HUES48 (cell line): ENCODE data around the gene ITGB7.

Source experiments
- H3K27ac ChIP-seq: one replicate; pipeline ENCODE4 v1.7.0; 2013; ENCODE audit warnings: low read depth, low read length, inconsistent platforms
- H3K27me3 ChIP-seq: 2 replicates; pipeline ENCODE4 v1.6.1; 2013; ENCODE audit warnings: mild to moderate bottlenecking, low read length; ENCODE audit not compliant: control insufficient read depth, insufficient read depth
- H3K36me3 ChIP-seq: 2 replicates; pipeline ENCODE4 v1.6.1; 2013; ENCODE audit warnings: low read length; ENCODE audit not compliant: control insufficient read depth, insufficient read depth
- H3K4me1 ChIP-seq: 2 replicates; pipeline ENCODE4 v1.6.1; 2013; ENCODE audit warnings: mild to moderate bottlenecking, low read length; ENCODE audit not compliant: control insufficient read depth, insufficient read depth
- H3K4me3 ChIP-seq: 2 replicates; pipeline ENCODE4 v1.5.1; 2013; ENCODE audit warnings: mild to moderate bottlenecking, low read depth, low read length
- H3K9ac ChIP-seq: 2 replicates; pipeline ENCODE4 v1.6.1; 2013; ENCODE audit warnings: mild to moderate bottlenecking, low read depth, low read length, moderate library complexity
- H3K9me3 ChIP-seq: 2 replicates; pipeline ENCODE4 v1.6.1; 2013; ENCODE audit warnings: low read length; ENCODE audit not compliant: control insufficient read depth, insufficient read depth

The ITGB7 gene

DNA sequence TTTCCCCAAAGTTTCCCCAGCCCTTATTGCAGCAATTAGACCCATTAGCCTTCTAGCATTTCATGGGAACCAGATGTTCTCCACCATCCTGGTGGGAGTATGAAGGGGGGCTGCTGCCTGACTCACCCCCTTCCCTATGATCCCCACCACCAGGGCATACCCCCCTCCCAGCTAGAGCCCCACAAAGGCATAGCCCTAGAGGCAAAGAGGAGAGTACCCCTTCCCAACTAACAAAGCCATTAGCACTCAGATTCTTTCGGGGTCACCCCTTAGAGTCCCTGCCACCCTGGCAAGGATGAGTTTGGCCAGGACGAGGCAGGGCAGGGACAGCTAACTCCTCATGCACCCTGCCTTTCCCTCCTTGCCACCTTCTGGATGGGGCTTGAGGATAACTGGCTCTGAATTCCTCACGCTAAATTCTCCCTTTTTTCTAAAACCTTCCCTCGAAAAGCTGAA, 15.8 kb upstream of the ITGB7 start:
- Histone ChIP-seq H3K36me3 (peaks cover 5% of the 10 kb centered on the region; the same call in 1 of the 2 replicates), H3K4me3 (no peak overlapping the region), H3K27ac (peak overlapping the region; percentile 18), H3K4me1 (peaks cover 44% of the 10 kb centered on the region), H3K9ac (no peak overlapping the region), H3K27me3 (peaks cover 10% of the 10 kb centered on the region), H3K9me3 (no peaks in the 10 kb centered on the region)

DNA sequence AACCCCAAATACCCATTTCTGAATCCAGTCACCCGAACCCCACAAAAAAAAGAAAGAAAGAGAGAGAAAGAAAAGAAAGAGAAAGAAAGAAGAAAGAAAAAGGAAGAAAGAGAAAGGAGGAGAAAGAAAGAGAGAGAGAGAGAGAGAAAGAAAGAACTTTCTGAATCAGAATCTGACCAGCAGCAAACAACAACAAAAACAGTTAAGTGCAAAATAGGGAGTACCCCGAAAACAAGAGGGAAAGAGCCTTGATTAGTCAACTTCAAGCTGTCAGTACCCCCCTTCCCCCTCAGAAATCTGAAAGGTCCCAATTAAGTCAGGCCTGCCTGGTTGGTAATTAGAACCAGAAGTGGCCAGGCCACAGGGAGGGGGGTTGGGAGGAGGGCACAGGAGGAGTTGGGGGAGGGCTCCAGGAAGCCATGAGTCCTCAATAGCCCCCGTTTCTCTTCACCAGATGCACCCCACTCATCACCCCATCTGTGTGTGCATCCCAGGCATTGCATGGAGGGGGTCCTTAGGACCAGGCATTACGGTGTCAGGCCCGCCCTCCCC, 15.2 kb upstream of the ITGB7 start:
- H3K4me3 ChIP-seq = peak overlapping the region; percentile 89
- no peak overlapping the region for H3K9ac ChIP-seq
- H3K4me1 ChIP-seq = peaks cover 50% of the 10 kb centered on the region
- no peaks in the 10 kb centered on the region for H3K9me3 ChIP-seq
- H3K36me3 ChIP-seq = peaks cover 4% of the 10 kb centered on the region; the same call in 1 of the 2 replicates
- peaks cover 10% of the 10 kb centered on the region for H3K27me3 ChIP-seq
- peak overlapping the region; percentile 85 for H3K27ac ChIP-seq

DNA sequence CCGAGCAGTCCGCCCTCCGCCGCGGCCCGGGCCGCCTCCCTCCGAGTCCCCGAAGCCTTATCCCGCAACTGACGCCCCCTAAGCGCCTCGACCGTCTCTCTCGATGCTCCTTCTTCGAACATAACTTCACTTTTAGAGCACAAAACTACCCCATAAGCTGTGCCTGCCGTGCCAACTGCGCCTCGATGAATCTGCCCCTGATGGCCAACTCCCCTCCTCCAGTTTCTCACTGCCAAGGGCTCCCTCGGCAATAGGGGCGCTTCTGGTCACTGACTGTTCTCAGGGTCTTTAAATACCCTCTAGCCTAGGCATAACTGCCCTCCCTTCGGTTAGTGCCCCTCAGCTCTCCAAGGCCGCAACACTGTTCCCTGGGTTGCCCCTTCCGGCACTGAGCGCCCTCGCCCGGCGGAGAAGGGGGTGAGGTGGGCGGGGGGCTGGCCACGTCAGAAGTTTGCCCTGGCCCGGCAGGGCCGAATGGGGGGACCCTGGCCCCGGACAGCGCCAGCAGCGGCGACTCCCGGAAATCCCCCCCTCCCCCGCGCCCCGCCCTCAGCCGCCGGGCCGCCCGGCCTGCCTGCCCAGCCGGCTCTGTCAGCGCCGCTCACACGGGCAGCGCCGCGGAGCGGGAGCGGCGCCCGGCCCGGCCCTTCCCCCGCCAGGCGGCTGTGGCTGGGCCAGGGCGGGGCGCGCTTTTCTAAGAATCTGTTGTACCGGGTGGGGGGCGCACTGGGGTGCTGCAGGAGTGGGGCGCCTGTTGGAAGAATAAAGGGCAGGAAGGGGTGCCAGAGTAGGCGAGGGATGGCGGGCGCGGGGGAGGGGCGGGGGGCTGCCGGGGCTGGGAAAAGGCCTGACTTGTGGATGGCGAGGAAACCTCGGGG, 14.4 kb upstream of the ITGB7 start:
- Histone ChIP-seq H3K36me3 (no peaks in the 10 kb centered on the region), H3K9ac (no peak overlapping the region; the same call in 1 of the 2 replicates), H3K27ac (peak overlapping the region; percentile 85), H3K27me3 (peaks cover 10% of the 10 kb centered on the region), H3K9me3 (no peaks in the 10 kb centered on the region), H3K4me3 (peak overlapping the region; percentile 89), H3K4me1 (peaks cover 57% of the 10 kb centered on the region)

- H3K36me3 ChIP-seq = no peaks in the 10 kb centered on the region
- H3K4me1 ChIP-seq = peaks cover 62% of the 10 kb centered on the region
- peak overlapping the region; percentile 85 for H3K27ac ChIP-seq
- H3K4me3 ChIP-seq = peak overlapping the region; percentile 89
- peaks cover 10% of the 10 kb centered on the region for H3K27me3 ChIP-seq
- no peak overlapping the region for H3K9ac ChIP-seq
- no peaks in the 10 kb centered on the region for H3K9me3 ChIP-seq
These were observed 13.7 kb upstream of the ITGB7 start for GRCh38 chr12:53220694-53221202.

DNA sequence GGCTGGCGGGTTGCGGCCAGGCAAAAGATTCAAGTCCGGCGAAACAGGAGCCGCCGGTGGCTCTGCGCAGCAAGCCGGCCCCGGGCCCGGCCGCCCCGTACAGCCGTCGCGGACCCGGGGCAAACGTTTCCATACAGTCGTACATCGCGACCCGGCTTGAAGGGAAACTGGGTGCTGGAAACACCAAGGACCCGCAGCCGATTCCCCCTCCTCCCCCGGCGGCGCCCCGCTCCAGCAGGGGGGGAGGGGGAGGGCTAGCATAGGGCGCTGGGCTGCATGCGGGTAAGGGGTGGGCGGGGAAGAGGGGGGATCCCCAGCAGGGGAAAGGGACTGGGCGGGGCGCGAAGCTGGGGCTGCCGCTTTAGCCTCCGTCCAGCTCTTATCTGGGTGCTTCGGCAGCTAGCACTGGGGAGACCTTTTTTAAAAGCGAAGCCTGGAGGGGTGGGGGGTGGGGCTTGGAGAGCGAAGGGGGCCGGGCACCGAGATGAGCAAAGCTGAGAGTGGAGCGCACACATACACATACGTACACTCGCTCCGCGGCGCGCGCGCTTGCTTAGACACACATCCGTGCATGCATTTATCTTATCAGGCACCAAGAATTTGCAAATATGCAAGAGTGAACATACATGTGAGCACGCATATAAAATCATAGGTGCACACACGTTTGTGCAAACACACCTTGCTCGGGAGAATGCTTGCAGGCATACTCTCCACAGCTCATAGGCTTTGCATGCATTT, 13.1 kb upstream of the ITGB7 start:
- Histone ChIP-seq H3K4me3 (peak overlapping the region; percentile 89), H3K27ac (peak overlapping the region; percentile 29), H3K9me3 (no peaks in the 10 kb centered on the region), H3K4me1 (peaks cover 62% of the 10 kb centered on the region), H3K36me3 (peaks cover 3% of the 10 kb centered on the region; the same call in 1 of the 2 replicates), H3K9ac (no peak overlapping the region), H3K27me3 (peaks cover 10% of the 10 kb centered on the region)

DNA sequence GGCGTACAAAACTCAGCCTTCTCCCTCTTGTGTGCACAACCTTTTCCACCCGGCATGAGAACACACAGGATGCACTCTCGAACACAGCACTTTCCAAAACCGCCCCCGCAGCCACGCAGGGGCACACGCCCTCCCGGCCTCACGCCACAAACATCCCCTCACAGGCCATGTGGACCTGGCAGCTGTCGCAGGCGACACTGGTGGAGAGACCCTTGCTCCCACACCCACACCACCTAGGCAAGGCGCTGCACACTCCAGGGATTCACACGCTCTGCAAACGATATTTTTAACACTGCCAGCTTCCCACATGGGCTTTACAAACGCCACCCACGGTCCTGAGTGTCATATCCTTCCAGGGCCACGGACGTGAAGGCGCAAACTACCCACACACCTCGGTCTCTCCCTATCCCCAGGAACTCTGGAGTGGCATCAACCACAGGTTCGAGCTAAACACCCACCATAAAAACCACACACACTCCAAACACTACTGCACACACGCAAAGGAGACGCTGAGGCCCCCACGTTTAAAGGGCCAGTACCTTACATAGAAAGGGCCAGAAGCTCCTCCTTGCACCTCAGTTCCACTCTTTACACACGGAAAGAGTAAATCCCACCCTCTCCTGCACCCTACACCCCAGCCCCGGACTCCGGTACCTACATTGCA, 12.4 kb upstream of the ITGB7 start:
- Histone ChIP-seq H3K27ac (peak overlapping the region; percentile 29), H3K4me1 (peaks cover 61% of the 10 kb centered on the region), H3K4me3 (peak overlapping the region; percentile 89), H3K9me3 (no peaks in the 10 kb centered on the region), H3K36me3 (peaks cover 9% of the 10 kb centered on the region), H3K9ac (no peak overlapping the region), H3K27me3 (peaks cover 10% of the 10 kb centered on the region)

DNA sequence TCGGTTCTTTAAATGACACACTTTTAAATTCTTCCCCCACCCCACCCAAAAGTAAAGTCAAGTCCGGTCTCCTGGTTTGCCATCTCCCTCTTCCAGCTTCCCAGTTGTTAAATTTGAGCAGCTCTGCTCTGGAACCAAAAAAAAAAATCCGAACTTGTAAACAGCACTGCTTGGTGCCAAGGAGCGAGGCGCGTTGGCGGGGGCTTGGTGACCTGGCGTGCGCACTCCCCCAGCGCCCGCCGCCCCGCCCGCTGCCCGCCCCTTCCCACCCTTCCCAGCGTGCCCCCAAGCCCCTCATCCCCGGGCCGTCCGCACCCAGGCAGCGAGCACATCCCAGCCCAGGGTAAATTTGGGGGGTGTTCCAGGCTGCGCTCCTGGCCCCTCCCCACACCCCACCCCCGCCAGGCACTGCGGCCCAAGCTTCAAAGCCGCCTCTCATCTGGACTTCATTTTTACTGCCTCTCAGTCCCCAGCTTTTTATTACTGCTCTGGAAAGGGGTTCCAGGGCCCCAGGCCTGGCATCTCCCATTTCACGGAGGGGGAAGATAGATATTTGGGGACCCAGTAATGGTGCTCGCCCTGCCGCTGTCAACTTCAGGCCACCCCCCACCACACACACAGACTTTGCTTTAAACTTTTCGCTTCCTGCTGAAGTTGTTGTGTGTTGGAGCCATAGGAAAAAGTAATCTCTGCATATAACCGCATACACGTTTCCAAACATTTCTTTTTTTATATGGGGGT, 11.7 kb upstream of the ITGB7 start:
- H3K4me1 ChIP-seq = peaks cover 61% of the 10 kb centered on the region
- H3K9ac ChIP-seq = no peak overlapping the region
- peak overlapping the region; percentile 97 for H3K27ac ChIP-seq
- H3K9me3 ChIP-seq = no peaks in the 10 kb centered on the region
- H3K4me3 ChIP-seq = peak overlapping the region; percentile 89
- H3K27me3 ChIP-seq = peaks cover 10% of the 10 kb centered on the region
- peaks cover 16% of the 10 kb centered on the region for H3K36me3 ChIP-seq

DNA sequence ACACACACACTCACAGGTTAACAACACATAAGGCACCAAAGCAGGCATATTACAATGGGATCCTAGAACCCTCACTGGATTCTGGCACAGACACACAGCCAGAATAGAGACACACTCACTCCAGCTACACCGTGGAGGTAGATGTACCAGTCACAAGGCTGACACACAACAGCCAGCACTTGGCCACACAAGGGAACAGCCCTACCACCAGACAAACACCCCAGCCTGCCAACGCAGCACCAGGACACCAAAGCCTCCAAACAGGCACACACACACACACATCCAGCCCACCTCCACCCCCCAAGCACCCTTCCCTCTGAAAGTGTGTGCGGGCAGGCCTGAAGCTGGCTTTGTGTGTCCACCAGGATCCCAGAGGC, 10.9 kb upstream of the ITGB7 start:
- Histone ChIP-seq H3K9me3 (no peaks in the 10 kb centered on the region), H3K36me3 (peaks cover 20% of the 10 kb centered on the region), H3K4me1 (peaks cover 56% of the 10 kb centered on the region), H3K27ac (peak overlapping the region; percentile 97), H3K9ac (no peak overlapping the region; the same call in 1 of the 2 replicates), H3K4me3 (peak overlapping the region; percentile 89), H3K27me3 (peaks cover 10% of the 10 kb centered on the region)

- H3K27me3 ChIP-seq = peaks cover 10% of the 10 kb centered on the region
- peak overlapping the region; percentile 97 for H3K27ac ChIP-seq
- H3K9ac ChIP-seq = peak overlapping the region; percentile 62
- no peaks in the 10 kb centered on the region for H3K9me3 ChIP-seq
- H3K4me1 ChIP-seq = peaks cover 50% of the 10 kb centered on the region
- H3K4me3 ChIP-seq = peak overlapping the region; percentile 89
- peaks cover 26% of the 10 kb centered on the region for H3K36me3 ChIP-seq
These were observed 10.2 kb upstream of the ITGB7 start for GRCh38 chr12:53217051-53217930.
